Forelimb muscle (tissue), 1 donor: ENCODE data around the gene CYP46A1. TPM values are rescaled to one million over a fixed set of nuclear protein-coding genes. Genes with fewer than 3 reads are reported as not detected.

Experiments
- DNase-seq: peaks from one replicate; pipeline ENCODE4 v3.0.0-alpha.2; 2013; ENCODE audit warnings: low read depth
- polyA plus RNA-seq: library from polyadenylated mRNA; unstranded; fragments of 120-200 nt; gene quantifications from one replicate; pipeline ENCODE4 v1.2.1, GENCODE V29; 2013; ENCODE audit not compliant: insufficient read length

CYP46A1 gene
- polyA plus RNA-seq, 1 donor: 4.7 TPM

- DNase-seq: no peak
Measured at GRCh38 chr14:99728231-99728920, 44.3 kb downstream of the CYP46A1 start.

- no peak for DNase-seq
Measured at GRCh38 chr14:99728981-99729451, 44.9 kb downstream of the CYP46A1 start.

GRCh38 chr14:99729991-99730875 lies 46.1 kb downstream of the CYP46A1 start:
- DNase-seq: no peak

- DNase-seq: no peak
Measured at GRCh38 chr14:99730876-99731546, 46.9 kb downstream of the CYP46A1 start.

GRCh38 chr14:99731547-99732435 lies 47.7 kb downstream of the CYP46A1 start:
- no peak for DNase-seq

- DNase-seq: no peak
Measured at GRCh38 chr14:99732436-99733210, 48.5 kb downstream of the CYP46A1 start.

- DNase-seq: no peak
Measured at GRCh38 chr14:99733211-99733539, 49.1 kb downstream of the CYP46A1 start.

GRCh38 chr14:99733540-99734405 lies 49.7 kb downstream of the CYP46A1 start:
- DNase-seq: no peak

GRCh38 chr14:99734406-99735051 lies 50.4 kb downstream of the CYP46A1 start:
- no peak for DNase-seq

- no peak for DNase-seq
Measured at GRCh38 chr14:99735189-99736135, 51.4 kb downstream of the CYP46A1 start.

GRCh38 chr14:99736603-99737371 lies 52.7 kb downstream of the CYP46A1 start:
- no peak for DNase-seq

GRCh38 chr14:99737451-99737951 lies 53.4 kb downstream of the CYP46A1 start:
- DNase-seq: no peak

- DNase-seq: no peak
Measured at GRCh38 chr14:99737956-99738667, 54.0 kb downstream of the CYP46A1 start.

GRCh38 chr14:99740411-99740810 lies 56.3 kb downstream of the CYP46A1 start:
- DNase-seq: no peak

GRCh38 chr14:99741227-99741976 lies 57.3 kb downstream of the CYP46A1 start:
- DNase-seq: no peak

GRCh38 chr14:99742074-99742473 lies 58.0 kb downstream of the CYP46A1 start:
- no peak for DNase-seq
